Activated CD8-positive, alpha-beta memory T cell treated with anti-CD3 and anti-CD28 coated beads, Interleukin-2, amount 50 U/mL, for 48 hours (primary cell): ENCODE data around the gene CACNB2.
"Not testable (repeated sequence)": the region's sequence is repeated elsewhere in the genome, so short reads cannot be mapped to it uniquely, and the experiment has no call there.

Experiments used
- DNase-seq: peaks from one replicate; pipeline ENCODE4 v3.0.0-alpha.2; 2020

CACNB2 gene

DNA sequence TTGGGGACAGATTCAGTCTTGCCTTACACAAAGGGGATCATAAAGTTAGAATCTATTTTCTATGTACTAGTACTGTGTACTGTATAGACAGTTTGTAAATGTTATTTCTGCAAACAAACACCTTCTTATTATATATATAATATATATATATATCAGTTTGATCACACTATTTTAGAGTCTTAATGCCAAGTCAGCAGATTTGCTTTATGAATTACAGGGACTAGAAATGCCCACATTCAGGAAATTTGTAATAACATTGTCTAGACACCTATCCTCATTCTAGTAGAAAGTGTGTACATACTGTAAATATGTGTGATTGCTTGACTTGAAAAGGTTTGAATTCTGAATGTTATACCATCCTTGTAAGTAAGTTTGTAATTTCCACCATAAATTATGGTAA, 400.0 kb downstream of the CACNB2 start:
- no peak for DNase-seq

DNA sequence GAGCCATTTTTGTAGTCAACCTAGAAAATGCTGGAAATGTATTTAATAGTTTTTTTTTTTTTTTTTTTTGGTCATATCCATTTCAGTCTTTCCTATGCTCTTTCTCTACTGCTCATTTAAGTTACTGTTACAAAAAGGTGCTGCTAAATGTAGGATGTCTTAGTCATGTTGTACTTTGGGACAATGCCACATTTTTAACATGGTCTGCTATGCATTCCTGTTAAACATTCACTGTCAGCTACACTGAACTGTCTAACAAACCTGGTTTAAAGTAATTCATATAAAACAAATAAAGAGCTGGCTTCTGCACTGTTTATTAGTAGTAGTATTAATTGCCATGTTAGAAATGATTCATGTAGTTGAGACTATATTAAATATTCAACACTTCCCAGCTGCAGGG, 402.6 kb downstream of the CACNB2 start:
- DNase-seq = no peak

- no peak for DNase-seq
Measured at GRCh38 chr10:18545621-18546305, 405.5 kb downstream of the CACNB2 start.

GRCh38 chr10:18549105-18549504, 408.9 kb downstream of the CACNB2 start:
- DNase-seq = no peak

- no peak for DNase-seq
Measured at GRCh38 chr10:18551473-18551872, 411.2 kb downstream of the CACNB2 start.

DNA sequence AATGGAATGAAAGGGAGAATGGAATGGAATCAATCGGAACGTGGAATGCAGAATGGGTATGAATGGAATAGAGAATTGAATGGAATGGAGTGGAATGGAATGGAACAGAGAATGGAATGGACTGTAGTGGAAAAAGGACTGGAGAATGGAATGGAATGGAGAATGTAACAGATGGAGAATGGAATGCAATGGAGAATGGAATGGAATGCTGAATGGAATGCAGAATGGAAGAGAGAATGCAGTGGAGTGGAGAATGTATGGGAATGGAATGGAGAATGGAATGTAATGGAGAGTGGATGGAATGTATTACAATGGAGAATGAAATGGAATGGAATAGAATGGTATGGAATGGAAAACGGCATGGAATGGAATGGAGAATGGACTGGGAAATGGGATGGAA, 414.3 kb downstream of the CACNB2 start:
- DNase-seq = no peak

DNA sequence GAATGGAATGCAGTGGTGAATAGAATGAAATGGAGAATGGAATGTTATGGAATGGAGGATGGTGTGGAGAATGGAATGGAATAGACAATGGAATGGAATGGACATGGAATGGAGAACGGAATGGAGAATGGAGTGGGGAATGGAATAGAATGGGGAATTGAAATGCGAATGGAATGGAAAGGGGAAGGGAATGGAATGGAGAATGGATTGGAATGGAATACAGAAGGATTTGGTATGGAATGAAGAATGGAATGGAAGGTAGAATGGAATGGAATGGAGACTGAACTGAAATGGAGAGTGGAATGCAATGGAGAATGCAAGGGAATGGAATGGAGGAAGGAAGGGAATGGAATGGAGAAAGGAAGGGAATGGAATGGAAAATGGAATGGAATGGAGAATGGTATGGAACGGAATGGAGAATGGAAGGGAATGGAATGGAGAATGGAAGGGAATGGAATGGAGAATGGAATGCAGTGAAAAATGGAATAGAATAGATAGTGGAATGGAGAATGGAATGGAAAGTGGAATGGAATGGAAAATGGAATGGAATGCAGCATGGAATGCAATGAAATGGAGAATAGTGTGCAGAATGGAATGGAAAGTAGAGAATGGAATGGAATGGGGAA, 416.4 kb downstream of the CACNB2 start:
- DNase-seq = no peak

DNA sequence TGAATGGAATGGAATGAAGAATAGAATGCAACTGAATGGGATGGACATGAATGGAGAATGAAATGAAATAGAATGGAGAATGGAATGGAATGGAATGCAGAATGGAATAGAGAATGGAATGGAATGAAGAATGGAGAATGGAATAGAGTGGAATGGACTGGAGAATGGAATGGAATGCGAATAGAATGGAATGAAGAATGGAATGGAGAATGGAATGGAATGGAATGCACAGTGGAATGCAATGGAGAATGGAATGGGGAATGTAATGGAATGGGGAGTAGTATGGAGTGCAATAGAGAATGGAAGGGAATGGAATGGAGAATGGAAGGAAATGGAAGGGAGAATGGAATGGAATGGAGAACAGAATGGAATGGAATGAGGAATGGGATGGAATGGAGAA, 417.7 kb downstream of the CACNB2 start:
- DNase-seq = no peak

GRCh38 chr10:18561861-18562551, 421.8 kb downstream of the CACNB2 start:
- no peak for DNase-seq

DNA sequence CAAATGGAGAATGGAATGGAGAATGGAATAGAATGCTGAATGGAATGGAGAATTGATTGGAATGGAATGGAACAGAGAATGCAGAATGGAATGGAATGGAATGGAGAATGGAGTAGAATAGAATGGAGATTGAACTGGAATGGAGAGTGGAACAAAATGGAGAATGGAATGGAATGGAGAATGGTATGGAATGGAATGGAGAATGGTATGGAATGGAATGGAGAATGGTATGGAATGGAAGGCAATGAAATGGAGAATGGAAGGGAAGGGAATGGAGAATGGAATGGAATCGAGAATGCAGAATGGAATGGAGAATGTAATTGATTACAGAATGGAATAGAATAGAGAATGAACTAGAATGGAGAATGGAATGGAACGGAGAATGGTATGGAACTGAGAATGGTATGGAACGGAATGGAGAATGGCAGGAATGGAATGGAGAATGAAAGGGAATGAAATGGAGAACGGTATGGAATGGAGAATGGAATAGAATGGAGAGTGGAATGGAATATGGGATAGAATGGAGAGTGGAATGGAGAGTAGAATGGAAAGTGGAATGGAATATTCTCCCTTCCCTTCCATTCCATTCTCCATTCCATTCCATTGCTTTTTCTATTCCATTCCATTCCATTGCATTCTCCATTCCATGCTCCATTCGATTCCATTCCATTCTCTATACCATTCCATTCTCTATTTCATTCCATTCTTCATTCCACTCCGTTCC, 422.9 kb downstream of the CACNB2 start:
- DNase-seq = no peak

- no peak for DNase-seq
Measured at GRCh38 chr10:18565006-18565405, 424.8 kb downstream of the CACNB2 start.

GRCh38 chr10:18566177-18566576, 426.0 kb downstream of the CACNB2 start:
- no peak for DNase-seq

- DNase-seq = no peak
Measured at GRCh38 chr10:18567343-18567856, 427.2 kb downstream of the CACNB2 start.

- not testable (repeated sequence) for DNase-seq
Measured at GRCh38 chr10:18570386-18570785, 430.2 kb downstream of the CACNB2 start.

- DNase-seq = no peak
Measured at GRCh38 chr10:18571076-18571475, 430.9 kb downstream of the CACNB2 start.

GRCh38 chr10:18571780-18572179, 431.6 kb downstream of the CACNB2 start:
- DNase-seq = no peak

GRCh38 chr10:18572959-18573561, 432.8 kb downstream of the CACNB2 start:
- no peak for DNase-seq

GRCh38 chr10:18576586-18576985, 436.4 kb downstream of the CACNB2 start:
- no peak for DNase-seq

GRCh38 chr10:18577823-18578685, 437.8 kb downstream of the CACNB2 start:
- DNase-seq = no peak

DNA sequence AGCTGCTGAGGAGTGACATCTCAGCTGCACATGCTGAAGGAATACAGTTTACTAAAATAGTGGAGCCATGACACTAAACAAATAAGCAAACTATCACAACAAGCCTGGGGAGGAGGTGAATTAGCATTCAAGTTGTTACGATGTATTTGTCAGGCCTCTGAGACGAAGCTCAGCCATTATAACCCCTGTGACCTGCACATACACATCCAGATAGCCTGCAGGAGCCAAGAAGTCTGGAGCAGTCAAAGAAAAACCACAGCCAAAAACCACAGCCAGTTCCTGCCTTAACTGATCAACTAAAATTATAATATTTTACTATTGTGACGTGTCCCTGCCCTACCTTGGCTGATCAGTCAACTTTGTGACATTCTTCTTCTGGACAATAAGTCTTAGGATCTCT, 442.6 kb downstream of the CACNB2 start:
- DNase-seq = no peak

DNA sequence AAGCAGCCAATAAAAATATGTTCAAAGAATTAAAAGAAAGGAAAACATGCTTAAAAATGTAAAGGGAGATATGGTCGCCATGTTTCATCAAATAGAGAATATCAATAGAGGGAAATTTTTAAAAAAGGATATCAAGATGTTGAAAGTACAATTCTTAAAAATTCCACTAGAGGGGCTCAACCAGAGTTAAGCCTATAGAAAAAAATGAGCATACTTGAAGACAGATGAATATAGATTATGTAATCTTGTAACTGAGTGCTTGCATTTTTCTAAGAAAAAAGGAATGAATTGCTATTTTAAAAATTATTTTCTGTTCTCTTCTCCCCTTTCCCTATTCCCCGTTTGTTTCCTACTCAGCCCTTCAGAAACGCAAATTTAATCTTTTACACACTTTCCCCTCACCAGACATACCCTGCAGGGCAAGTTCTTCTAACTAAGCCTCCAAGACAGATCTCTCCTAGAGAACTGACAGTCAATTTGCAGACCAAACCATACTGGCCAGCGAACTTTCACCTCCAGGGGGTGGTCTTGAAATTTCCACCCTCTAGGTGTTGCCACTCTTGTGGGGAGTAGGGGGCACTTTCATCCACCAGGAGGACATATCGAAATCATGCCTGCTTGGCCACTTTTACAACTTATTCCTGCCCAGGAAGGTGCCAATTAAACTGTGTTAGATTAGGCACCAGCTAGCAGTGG, 443.5 kb downstream of the CACNB2 start:
- no peak for DNase-seq
